H1 (cell line): ENCODE data around the gene MORC3. TPM values are rescaled to one million over a fixed set of nuclear protein-coding genes. Genes with fewer than 3 reads are reported as not detected.
"Not testable (repeated sequence)": the region's sequence is repeated elsewhere in the genome, so short reads cannot be mapped to it uniquely, and the experiment has no call there.

Experiments
- CTCF ChIA-PET: fragments of 300-600 bp; sonication (Branson Sonifier 250); formaldehyde crosslinking; loops from one replicate; lab custom pipeline; 2021; ENCODE audit not compliant: partially characterized antibody; lab: Charles Lee
- POLR2A ChIA-PET: fragments of 300-600 bp; sonication (Branson Sonifier 250); formaldehyde crosslinking; loops from one replicate; lab custom pipeline; 2021; ENCODE audit warnings: inconsistent platforms; ENCODE audit not compliant: partially characterized antibody; lab: Charles Lee
- DNase-seq, 2 experiments: peaks; one replicate each; pipeline versions ENCODE4 v3.0.0 to v3.0.0-alpha.2; 2010 to 2022; ENCODE audit warnings: low spot score in 2 of 2, low read depth in 1 of 2, mixed read lengths in 1 of 2
- FAIRE-seq: peaks from 2 replicates; lab custom pipeline; 2011; peaks lifted over from hg19 to GRCh38; lab: Jason Lieb, UNC
- H2AFZ ChIP-seq: 2 replicates; pipeline ENCODE4 v1.8.1; 2012; ENCODE audit warnings: low read length, inconsistent platforms
- H2AK5ac ChIP-seq: 2 replicates; pipeline ENCODE4 v1.6.1; 2013; ENCODE audit warnings: low read depth, low read length
- H2BK120ac ChIP-seq: replicated peaks from 2 replicates; pipeline ENCODE3; 2013; ENCODE audit warnings: low read depth, low read length, inconsistent platforms
- H2BK12ac ChIP-seq: 2 replicates; pipeline ENCODE4 v1.6.1; 2013; ENCODE audit warnings: low read depth, low read length
- H2BK15ac ChIP-seq: 2 replicates; pipeline ENCODE4 v1.6.1; 2013; ENCODE audit warnings: low read length
- H2BK20ac ChIP-seq: 2 replicates; pipeline ENCODE4 v1.6.1; 2013; ENCODE audit warnings: low read length
- H2BK5ac ChIP-seq: 2 replicates; pipeline ENCODE4 v1.6.1; 2013; ENCODE audit warnings: low read depth, low read length
- H3K14ac ChIP-seq: 2 replicates; pipeline ENCODE4 v1.6.1; 2013; ENCODE audit warnings: inconsistent platforms; ENCODE audit not compliant: insufficient read length
- H3K18ac ChIP-seq: 2 replicates; pipeline ENCODE4 v1.6.1; 2013; ENCODE audit warnings: low read length; ENCODE audit errors: extremely low read depth
- H3K23ac ChIP-seq: 2 replicates; pipeline ENCODE4 v1.6.1; 2013; ENCODE audit warnings: inconsistent platforms; ENCODE audit not compliant: insufficient read length
- H3K23me2 ChIP-seq: 2 replicates; pipeline ENCODE4 v1.6.1; 2013; ENCODE audit warnings: low read depth, low read length
- H3K27ac ChIP-seq: 2 replicates; pipeline ENCODE4 v1.6.1; 2011; ENCODE audit warnings: low read depth, low read length, inconsistent platforms
- H3K27me3 ChIP-seq, 4 experiments: replicated peaks in 1 of 4; 1 replicate in 1 of 4; 2 replicates in 3 of 4; pipeline versions ENCODE4 v1.6.1 to v1.8.1; 2011 to 2013; ENCODE audit warnings: low read length in 3 of 4, mild to moderate bottlenecking in 3 of 4, inconsistent platforms in 2 of 4, mixed read lengths in 2 of 4, moderate library complexity in 1 of 4; ENCODE audit not compliant: control insufficient read depth in 3 of 4, insufficient read depth in 3 of 4; ENCODE audit errors: extremely low read depth in 1 of 4
- H3K36me3 ChIP-seq, 4 experiments: 2 replicates each; pipeline versions ENCODE4 v1.6.1 to v1.8.1; 2011 to 2013; ENCODE audit warnings: mild to moderate bottlenecking in 4 of 4, low read length in 3 of 4, moderate library complexity in 2 of 4, control low read depth in 1 of 4, inconsistent platforms in 1 of 4; ENCODE audit not compliant: insufficient read depth in 4 of 4, control insufficient read depth in 2 of 4
- H3K4ac ChIP-seq: replicated peaks from 2 replicates; pipeline ENCODE3; 2013; ENCODE audit warnings: low read length, low read depth, mixed read lengths, inconsistent platforms; ENCODE audit not compliant: insufficient read length
- H3K4me1 ChIP-seq, 4 experiments: replicated peaks in 1 of 4; 1 replicate in 1 of 4; 2 replicates in 3 of 4; pipeline versions ENCODE4 v1.6.1 to v1.8.1; 2011 to 2013; ENCODE audit warnings: low read length in 3 of 4, inconsistent platforms in 2 of 4, mixed read lengths in 1 of 4; ENCODE audit not compliant: insufficient read depth in 4 of 4, control insufficient read depth in 3 of 4
- H3K4me2 ChIP-seq, 2 experiments: 2 replicates each; pipeline versions ENCODE4 v1.6.1 to v1.8.1; 2011 to 2013; ENCODE audit warnings: low read depth in 2 of 2, low read length in 2 of 2, control low read depth in 1 of 2, inconsistent platforms in 1 of 2, mild to moderate bottlenecking in 1 of 2; ENCODE audit not compliant: insufficient read depth in 1 of 2
- H3K4me3 ChIP-seq, 4 experiments: fragments of 200-600, 300-600 bp in 1 of 4; sonication (generic), shearing (Covaris generic), sonication (Bioruptor Twin) in 1 of 4; 2 replicates each; pipeline versions ENCODE4 v1.5.1 to v1.8.1; 2011 to 2016; ENCODE audit warnings: low read length in 4 of 4, low read depth in 3 of 4, control low read depth in 2 of 4, inconsistent platforms in 2 of 4, mild to moderate bottlenecking in 2 of 4, mixed read lengths in 1 of 4, moderate library complexity in 1 of 4; ENCODE audit not compliant: insufficient read depth in 2 of 4; ENCODE audit errors: extremely low read depth in 1 of 4
- H3K56ac ChIP-seq: replicated peaks from 2 replicates; pipeline ENCODE3; 2013; ENCODE audit warnings: low read depth, mild to moderate bottlenecking, mixed read lengths, low read length, inconsistent platforms; ENCODE audit not compliant: insufficient read length
- H3K79me1 ChIP-seq: 2 replicates; pipeline ENCODE4 v1.6.1; 2013; ENCODE audit warnings: low read depth, low read length, control low read depth
- H3K79me2 ChIP-seq, 2 experiments: 2 replicates each; pipeline versions ENCODE4 v1.6.1 to v1.8.1; 2012 to 2013; ENCODE audit warnings: low read length in 2 of 2, mild to moderate bottlenecking in 2 of 2, inconsistent platforms in 1 of 2; ENCODE audit not compliant: insufficient read depth in 2 of 2, control insufficient read depth in 1 of 2
- H3K9ac ChIP-seq, 4 experiments: replicated peaks in 1 of 4; 1 replicate in 1 of 4; 2 replicates in 3 of 4; pipeline versions ENCODE4 v1.6.1 to v1.8.1; 2011 to 2013; ENCODE audit warnings: low read depth in 3 of 4, low read length in 3 of 4, control low read depth in 2 of 4, mild to moderate bottlenecking in 2 of 4, moderate library complexity in 2 of 4, inconsistent platforms in 1 of 4; ENCODE audit errors: extremely low read depth in 1 of 4
- H3K9me3 ChIP-seq, 2 experiments: 2 replicates each; pipeline versions ENCODE4 v1.6.1 to v1.8.1; 2012 to 2013; ENCODE audit warnings: mild to moderate bottlenecking in 2 of 2, moderate library complexity in 2 of 2, control low read depth in 1 of 2, inconsistent platforms in 1 of 2, low read depth in 1 of 2, low read length in 1 of 2, mixed read lengths in 1 of 2; ENCODE audit not compliant: insufficient read depth in 2 of 2
- H4K20me1 ChIP-seq, 2 experiments: replicated peaks in 1 of 2; 2 replicates each; pipeline versions ENCODE3 to v1.8.1; 2011 to 2013; ENCODE audit warnings: inconsistent platforms in 2 of 2, low read length in 2 of 2, mild to moderate bottlenecking in 1 of 2; ENCODE audit not compliant: insufficient read depth in 2 of 2, control insufficient read depth in 1 of 2
- H4K5ac ChIP-seq: 2 replicates; pipeline ENCODE4 v1.6.1; 2013; ENCODE audit warnings: low read length, low read depth, mixed read lengths, inconsistent platforms; ENCODE audit not compliant: insufficient read length
- H4K8ac ChIP-seq: 2 replicates; pipeline ENCODE4 v1.8.0; 2013; ENCODE audit warnings: mild to moderate bottlenecking, moderate library complexity, low read length, inconsistent platforms; ENCODE audit not compliant: insufficient read depth; ENCODE audit errors: extremely low read depth
- H4K91ac ChIP-seq: replicated peaks from 2 replicates; pipeline ENCODE3; 2013; ENCODE audit warnings: low read length, mixed read lengths, inconsistent platforms; ENCODE audit not compliant: insufficient read length
- WGBS, 2 experiments: shearing (Covaris generic) in 1 of 2; methylation state at CpG; one replicate each; pipeline versions ENCODE4 v1.1.6 to v1.1.7; 2013 to 2015; ENCODE audit warnings: low lambda C conversion rate in 2 of 2, mixed read lengths in 2 of 2, inconsistent platforms in 1 of 2, low coverage in 1 of 2, missing lambda C conversion rate in 1 of 2; ENCODE audit not compliant: insufficient replicate concordance in 2 of 2, insufficient coverage in 1 of 2, insufficient read length in 1 of 2; ENCODE audit errors: extremely low coverage in 1 of 2, missing lambda C conversion rate in 1 of 2; 5-methylcytosine and 5-hydroxymethylcytosine counted together
- polyA plus RNA-seq, 7 experiments: library from polyadenylated mRNA; depleted of rRNA in 3 of 7; stranded (reverse) in 5 of 7; unstranded in 2 of 7; fragments of >200 nt in 5 of 7; fragments of 200-250 nt in 2 of 7; gene quantifications; 1 replicate in 5 of 7; 2 replicates in 1 of 7; 4 replicates in 1 of 7; pipeline versions ENCODE4 v1.2.1 to v1.2.3, GENCODE V29; 2011 to 2013; ENCODE audit warnings: missing spikeins in 2 of 7, mixed read lengths in 2 of 7
- total RNA-seq: library from RNA; stranded (reverse); fragmentation: NEBNext Ultra II Directional; extraction: Animal tissue kit (Norgen Biotek cat#: 25700); gene quantifications from 2 replicates; pipeline ENCODE4 v1.2.1, GENCODE V29; 2021

The MORC3 gene
- total and polyA plus RNA-seq, 2 of the 8 experiments (the other 6 are each of a cell fraction or from before 2014, with no cell fraction given), result 5.0 to 20.4 TPM

DNA sequence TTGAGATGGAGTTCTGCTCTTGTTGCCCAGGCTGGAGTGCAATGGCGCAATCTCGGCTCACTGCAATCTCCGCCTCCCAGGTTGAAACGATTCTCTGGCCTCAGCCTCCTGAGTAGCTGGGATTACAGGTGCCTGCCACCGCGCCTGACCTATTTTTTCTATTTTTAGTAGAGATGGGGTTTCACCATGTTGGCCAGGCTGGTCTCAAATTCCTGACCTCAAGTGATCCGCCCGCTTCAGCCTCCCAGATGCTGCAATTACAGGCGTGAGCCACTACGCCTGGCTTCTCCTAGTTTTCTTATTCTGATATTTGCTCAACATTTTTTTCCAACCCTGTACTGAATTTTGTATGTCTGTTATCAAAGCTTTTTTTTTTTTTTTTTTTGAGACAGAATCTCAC, 62.7 kb downstream of the MORC3 start:
- H4K8ac ChIP-seq, H3K18ac ChIP-seq, H4K5ac ChIP-seq, H2BK5ac ChIP-seq, H2BK120ac ChIP-seq, H2AFZ ChIP-seq, H3K14ac ChIP-seq, H3K79me2 ChIP-seq, H2BK15ac ChIP-seq, H3K4me1 ChIP-seq, H3K27ac ChIP-seq, H3K4me3 ChIP-seq, H3K4ac ChIP-seq, H3K4me2 ChIP-seq, H3K79me1 ChIP-seq, H2BK12ac ChIP-seq, H2BK20ac ChIP-seq, H4K20me1 ChIP-seq, CTCF ChIA-PET, H3K36me3 ChIP-seq, H3K56ac ChIP-seq, FAIRE-seq, DNase-seq, H4K91ac ChIP-seq, H3K27me3 ChIP-seq, H2AK5ac ChIP-seq, H3K9me3 ChIP-seq, H3K9ac ChIP-seq, H3K23ac ChIP-seq, H3K23me2 ChIP-seq: not testable (repeated sequence)
- WGBS, 2 experiments, result 89% methylated on average over 10 of the region's 10 CpGs; no CpG with 5 or more reads in 1 of the 2 experiments
- POLR2A ChIA-PET, result interaction anchor here (0.6 kb wide), 1 partner anchor 55 kb away, joined by 4 read pairs; no protein-coding TSS in a partner anchor
